Measurements from ENCODE around the gene TOX2.

TOX2 gene

GRCh38 chr20:44087857-44088120 is 173.1 kb downstream of the TOX2 start:
- DNase-seq (ENCODE audit: extremely low read depth, insufficient read length) = no peak
- Histone ChIP-seq H3K27me3 (replicated peaks; ENCODE audit: control insufficient read depth, insufficient read depth, low read length) (no peaks in the 10 kb centered on the region), H3K36me3 (ENCODE audit: control insufficient read depth, insufficient read depth, low read length) (no peaks in the 10 kb centered on the region), H3K4me3 (replicated peaks; ENCODE audit: low read depth, low read length) (no peak overlapping the region)
- no peak for TF ChIP-seq CTCF (IDR thresholded peaks at IDR 0.05; ENCODE audit: insufficient read depth, low read length, poor library complexity, severe bottlenecking)

DNA sequence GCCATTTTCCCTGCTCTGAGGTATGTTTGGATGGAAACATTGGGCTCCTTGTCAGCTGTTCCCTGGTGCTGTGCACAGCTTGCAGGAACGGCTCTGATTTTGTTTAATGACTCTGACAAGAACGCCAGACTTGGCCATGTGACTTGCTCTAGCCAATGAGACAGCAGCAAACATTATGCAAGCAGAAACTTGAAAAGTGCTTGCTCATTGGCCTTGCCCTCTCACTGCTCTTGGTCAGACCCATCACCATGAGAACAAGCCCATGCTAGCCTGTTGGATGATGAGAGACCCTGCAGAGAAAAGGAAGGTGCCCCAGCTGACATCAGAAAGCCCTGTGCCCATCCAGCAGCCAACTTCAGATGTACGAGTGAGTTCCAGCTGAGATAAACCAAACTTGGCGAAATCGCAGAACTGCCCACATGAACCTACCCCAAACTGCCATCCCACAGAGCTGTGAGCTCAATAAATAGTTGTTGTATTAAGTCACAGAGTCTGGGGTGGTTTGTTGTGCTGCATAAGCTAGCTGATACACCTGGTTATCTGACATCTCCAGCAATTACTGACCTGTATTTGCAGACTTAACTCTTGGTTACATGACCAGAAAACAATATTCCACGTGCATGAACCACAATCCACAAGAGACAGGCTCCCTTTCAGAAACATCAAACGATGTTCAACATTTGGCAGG is 175.5 kb downstream of the TOX2 start:
- H3K4me3 ChIP-seq (replicated peaks; ENCODE audit: low read depth, low read length) = peak overlapping the region; percentile 26; the same call in 1 of the 2 replicates
- H3K36me3 ChIP-seq (ENCODE audit: control insufficient read depth, insufficient read depth, low read length) = no peaks in the 10 kb centered on the region
- no peaks in the 10 kb centered on the region for H3K27me3 ChIP-seq (replicated peaks; ENCODE audit: control insufficient read depth, insufficient read depth, low read length)
- DNase-seq (ENCODE audit: extremely low read depth, insufficient read length) = no peak
- TF ChIP-seq CTCF (IDR thresholded peaks at IDR 0.05; ENCODE audit: insufficient read depth, low read length, poor library complexity, severe bottlenecking) = no peak

DNA sequence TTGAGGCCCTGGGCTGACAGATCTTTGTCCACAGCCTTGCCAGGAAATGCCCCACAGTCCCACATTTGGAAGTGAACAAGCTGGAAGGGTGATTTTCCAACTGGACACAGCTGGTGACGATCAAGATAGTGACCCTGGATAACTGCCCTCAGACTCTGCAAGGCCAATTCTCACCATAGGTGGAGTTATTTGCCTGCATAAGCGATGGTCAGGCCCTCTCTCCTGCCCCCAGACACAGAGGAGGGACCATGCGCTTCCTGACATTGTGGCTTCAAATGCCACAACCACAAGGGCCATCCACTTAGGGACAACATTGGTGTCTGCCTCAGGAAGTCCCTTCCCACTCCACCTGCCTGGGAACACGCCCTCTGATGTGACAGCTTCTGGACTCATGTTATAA is 176.4 kb downstream of the TOX2 start:
- Histone ChIP-seq H3K36me3 (ENCODE audit: control insufficient read depth, insufficient read depth, low read length) (no peaks in the 10 kb centered on the region), H3K27me3 (replicated peaks; ENCODE audit: control insufficient read depth, insufficient read depth, low read length) (no peaks in the 10 kb centered on the region), H3K4me3 (replicated peaks; ENCODE audit: low read depth, low read length) (no peak overlapping the region)
- TF ChIP-seq CTCF (IDR thresholded peaks at IDR 0.05; ENCODE audit: insufficient read depth, low read length, poor library complexity, severe bottlenecking) = no peak
- DNase-seq (ENCODE audit: extremely low read depth, insufficient read length) = no peak

- Histone ChIP-seq H3K36me3 (ENCODE audit: control insufficient read depth, insufficient read depth, low read length) (no peaks in the 10 kb centered on the region), H3K4me3 (replicated peaks; ENCODE audit: low read depth, low read length) (no peak overlapping the region), H3K27me3 (replicated peaks; ENCODE audit: control insufficient read depth, insufficient read depth, low read length) (no peaks in the 10 kb centered on the region)
- peak; percentile 60 for TF ChIP-seq CTCF (IDR thresholded peaks at IDR 0.05; ENCODE audit: insufficient read depth, low read length, poor library complexity, severe bottlenecking)
- no peak for DNase-seq (ENCODE audit: extremely low read depth, insufficient read length)
Observed at GRCh38 chr20:44092551-44093248, 178.0 kb downstream of the TOX2 start.

GRCh38 chr20:44093249-44093582 is 178.6 kb downstream of the TOX2 start:
- H3K36me3 ChIP-seq (ENCODE audit: control insufficient read depth, insufficient read depth, low read length) = no peaks in the 10 kb centered on the region
- H3K4me3 ChIP-seq (replicated peaks; ENCODE audit: low read depth, low read length) = no peak overlapping the region
- no peak for DNase-seq (ENCODE audit: extremely low read depth, insufficient read length)
- no peak for TF ChIP-seq CTCF (IDR thresholded peaks at IDR 0.05; ENCODE audit: insufficient read depth, low read length, poor library complexity, severe bottlenecking)
- H3K27me3 ChIP-seq (replicated peaks; ENCODE audit: control insufficient read depth, insufficient read depth, low read length) = no peaks in the 10 kb centered on the region
